HG03520 (cell line): ENCODE results near the gene PSMA8.
"Not testable (repeated sequence)": the region's sequence is repeated elsewhere in the genome, so short reads cannot be mapped to it uniquely, and the experiment has no call there.

Source experiments
- ATAC-seq: cut with Tn5 transposase; IDR thresholded peaks from one replicate; pipeline ENCODE4 v1.9.1; 2021; ENCODE audit warnings: mild to moderate bottlenecking, moderate library complexity; ENCODE audit not compliant: unreplicated experiment

Gene PSMA8

DNA sequence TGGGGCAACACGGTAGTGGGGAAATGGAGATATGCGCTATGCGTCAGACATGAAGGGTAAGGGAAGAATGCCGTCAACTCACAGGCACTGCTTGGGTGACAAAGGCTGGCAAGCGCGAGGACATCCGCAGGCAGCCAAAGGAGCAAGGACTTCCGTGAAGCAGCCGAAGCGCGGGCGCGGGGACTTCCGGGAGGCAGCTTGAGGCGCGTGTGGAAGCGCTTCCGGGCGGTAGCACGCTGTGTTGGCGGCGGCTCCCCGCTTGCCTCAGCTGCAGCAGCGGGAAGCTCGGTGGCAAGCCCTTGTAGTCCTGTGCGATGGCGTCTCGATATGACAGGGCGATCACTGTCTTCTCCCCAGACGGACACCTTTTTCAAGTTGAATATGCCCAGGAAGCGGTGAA lies at the start of gene PSMA8:
Gene PSMA8, plus strand, starts transcription at position 218 of the 400 bp plus-strand sequence. Its CDS starts 97 bp downstream, at position 315.
- ATAC-seq = no peak

DNA sequence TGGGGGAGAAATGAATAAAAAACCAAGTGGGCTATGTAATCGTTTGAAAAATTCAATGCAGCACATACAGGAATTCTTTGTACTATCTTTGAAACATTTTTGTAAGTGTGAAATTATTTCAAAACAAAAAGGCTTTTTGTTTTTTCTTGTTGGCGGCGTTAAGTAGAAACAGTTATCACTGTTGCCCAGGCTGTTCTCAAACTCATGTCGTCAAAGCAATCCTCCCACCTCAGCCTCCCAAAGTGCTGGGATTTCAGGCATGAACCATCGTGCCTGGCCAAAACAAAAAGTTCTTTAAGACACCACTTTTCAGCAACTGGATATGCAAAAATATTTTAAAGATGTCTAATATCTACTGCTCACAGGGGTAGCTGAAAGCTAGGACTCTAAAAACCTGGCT lies 48.6 kb upstream of the PSMA8 start:
- no peak for ATAC-seq

DNA sequence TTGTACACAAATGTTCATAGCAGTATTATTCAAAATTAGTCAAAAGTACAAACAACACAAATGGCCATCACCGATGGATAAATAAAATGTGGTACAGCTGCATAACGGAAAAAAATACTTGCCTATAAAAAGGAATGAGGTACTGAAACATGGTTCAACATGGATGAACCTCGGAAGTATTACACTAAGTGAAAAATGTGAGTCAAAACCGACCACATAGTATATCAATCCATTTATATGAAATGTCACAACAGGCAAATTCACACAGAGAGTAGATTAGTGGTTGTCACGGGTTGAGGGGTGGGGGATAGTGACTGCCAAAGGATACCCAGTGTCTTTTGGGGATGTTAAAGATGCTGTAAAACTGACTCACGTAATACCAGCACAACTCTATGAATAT lies 46.7 kb upstream of the PSMA8 start:
- no peak for ATAC-seq

DNA sequence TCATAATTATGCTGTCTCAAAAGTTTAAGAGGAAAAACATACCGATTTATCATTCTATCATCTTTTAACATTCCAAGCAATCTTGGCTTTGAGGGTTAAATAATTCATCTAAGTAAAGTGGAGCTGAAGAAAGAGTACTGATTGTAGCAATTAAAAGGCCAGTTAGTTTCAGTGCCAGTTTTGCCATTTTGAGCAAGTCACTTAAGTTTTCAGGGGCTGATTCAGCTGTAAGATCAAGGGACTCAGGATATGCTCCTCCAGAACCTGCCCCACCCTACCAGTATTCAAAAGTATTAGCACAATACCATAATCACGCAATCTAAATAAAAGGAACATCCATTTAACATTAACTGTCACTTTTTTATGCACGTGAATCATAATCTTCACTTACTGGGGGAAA lies 45.2 kb upstream of the PSMA8 start:
- no peak for ATAC-seq

DNA sequence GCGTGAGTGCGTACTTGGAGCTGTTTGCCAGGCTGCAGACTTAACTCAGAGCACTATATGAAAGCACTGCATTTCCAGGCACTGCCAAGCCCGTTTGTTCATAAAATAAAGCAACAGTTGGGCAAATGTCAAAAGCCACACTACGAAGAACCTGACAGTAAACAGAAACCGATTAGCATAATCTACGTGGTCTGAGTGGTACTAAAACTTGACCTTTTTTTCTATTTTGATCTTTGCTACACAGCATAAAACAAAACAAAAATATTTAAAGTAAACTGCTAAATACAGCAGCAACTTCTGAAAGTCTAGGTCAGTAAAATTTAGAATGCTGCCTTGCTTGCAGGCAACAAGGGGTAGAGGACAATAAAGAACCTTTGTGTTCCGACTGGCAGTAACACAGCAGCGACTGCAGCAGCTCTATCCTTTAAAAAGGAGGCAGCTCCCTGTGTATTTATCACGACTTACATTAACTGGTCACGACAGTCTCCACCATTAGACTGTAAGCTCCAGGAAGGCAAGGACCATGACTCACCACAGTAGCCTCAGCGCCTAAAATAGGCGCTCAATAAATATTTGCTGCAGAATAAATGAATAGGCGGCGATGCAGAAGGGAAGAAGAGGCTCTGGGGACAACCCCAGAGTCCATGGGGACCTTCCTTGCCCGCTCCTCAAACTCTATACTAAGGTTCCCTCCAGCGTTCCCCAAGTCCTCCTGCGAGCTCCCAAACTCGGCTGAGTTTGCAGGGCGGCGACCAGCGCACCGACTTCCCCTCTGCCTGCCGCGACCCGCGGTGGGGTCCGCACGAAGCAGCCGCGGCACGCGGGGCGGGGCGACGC lies 44.2 kb upstream of the PSMA8 start:
- ATAC-seq = peak; percentile 8

DNA sequence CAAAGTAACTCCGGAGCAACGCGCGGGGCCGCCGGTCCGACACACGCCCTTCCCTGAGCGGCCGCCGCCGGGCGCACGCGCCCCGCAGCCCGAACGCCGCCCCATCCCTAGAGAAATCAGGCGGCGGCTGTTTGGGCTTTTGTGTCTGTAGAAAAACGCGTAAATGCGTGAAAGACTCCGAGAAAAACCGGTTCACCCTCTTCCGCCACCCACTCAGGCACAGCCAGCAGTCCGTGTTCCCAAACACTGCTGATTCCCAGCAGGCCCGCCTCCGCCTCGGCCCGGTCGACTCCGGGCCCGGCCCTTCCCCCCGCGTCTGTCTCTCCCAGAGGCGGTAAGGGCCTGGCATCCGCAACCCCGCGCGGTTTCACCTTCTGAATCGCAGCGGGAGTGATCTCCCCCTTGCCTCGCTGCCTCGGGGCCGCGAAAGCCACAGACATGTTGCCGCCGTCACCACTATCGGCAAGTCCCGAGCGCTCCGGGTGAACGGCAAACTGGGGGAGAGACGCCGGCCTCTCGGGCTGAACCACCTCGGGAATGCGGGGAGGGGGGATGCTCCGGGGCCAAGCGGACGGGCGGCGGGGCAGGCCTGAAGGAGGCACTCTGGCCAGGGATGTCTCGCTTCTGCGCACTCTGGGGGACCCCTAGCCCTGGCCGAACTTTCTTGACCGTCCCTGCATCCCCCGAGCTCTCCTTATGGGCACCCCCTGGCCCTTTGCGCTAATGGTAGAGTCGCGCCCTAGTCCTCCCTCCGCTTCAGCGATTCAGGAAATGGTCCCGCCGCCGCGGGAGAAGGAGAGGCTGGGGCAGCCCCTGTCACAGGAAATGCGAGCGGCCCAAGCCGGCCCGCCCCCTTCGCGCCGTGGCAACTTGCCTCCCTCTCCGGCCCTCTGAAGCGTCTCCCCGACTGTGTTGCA lies 43.3 kb upstream of the PSMA8 start, which contains the start of gene SS18:
Gene SS18, minus strand, starts transcription at position 484 of the 917 bp plus-strand sequence. Its CDS starts 44 bp downstream, at position 440.
- ATAC-seq = peak; percentile 76

DNA sequence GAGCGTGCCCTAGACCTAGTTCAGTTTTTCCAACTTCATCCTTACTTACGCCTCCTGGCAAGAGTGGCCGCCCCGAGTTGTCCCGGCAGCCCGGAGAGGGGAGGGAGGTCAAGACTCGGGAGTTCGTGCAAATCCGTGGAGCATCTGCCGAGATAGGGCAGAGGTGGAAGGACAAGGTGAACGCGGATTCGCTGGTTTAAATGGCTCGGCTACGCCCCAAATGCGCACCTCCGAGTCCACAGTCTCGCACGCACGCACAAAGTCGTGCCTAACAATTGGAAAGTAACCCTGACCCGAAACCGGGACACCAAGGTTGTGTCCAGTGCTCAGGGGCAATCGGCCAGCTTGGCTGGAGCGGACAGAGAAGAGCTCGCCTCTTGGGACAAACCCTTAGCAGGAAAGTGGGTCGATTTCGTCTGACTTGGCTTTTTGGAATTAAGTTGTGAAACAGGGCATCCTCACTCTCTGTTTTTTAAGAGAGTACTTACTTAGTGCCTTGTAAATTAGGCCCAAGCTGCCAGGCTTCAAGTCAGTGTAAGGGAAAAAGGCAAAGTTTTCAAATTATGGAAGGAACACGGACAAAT lies 42.5 kb upstream of the PSMA8 start:
- ATAC-seq = peak; percentile 38

DNA sequence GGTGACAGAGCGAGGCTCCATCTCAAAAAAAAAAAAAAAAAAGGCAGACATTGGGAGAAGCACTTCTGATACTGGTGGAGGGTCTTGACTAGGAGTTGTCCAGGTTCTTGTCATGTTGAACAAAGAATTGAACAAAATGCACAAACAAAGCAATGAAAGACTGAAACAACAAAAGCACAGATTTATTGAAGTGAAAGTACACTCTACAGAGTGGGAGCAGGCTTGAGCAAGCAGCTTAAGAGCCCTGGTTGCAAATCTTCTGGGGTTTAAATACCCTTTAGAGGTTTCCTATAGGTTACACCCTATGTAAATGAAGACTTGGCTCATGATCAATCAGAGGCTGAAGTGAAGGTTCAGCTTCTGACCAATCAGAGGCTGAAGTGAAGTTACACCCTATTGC lies 36.8 kb upstream of the PSMA8 start:
- ATAC-seq = no peak

DNA sequence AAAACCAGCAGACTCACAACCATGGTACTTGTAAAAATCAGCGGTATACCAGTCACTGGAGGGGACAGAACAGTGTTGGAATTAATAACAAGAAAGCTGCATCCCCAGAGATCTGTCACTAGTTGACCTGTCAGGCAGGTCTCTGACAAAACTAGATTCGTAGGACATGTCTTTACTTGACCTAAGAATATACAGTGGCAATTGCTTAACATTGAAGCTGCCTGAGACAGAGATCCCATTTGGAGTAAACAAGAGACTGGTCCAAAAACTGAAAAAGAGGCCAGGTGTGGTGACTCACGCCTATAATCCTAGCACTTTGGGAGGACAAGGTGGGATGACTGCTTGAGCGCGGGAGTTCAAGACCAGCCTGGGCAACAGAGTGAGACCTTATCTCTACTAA lies 36.1 kb upstream of the PSMA8 start:
- ATAC-seq = no peak

DNA sequence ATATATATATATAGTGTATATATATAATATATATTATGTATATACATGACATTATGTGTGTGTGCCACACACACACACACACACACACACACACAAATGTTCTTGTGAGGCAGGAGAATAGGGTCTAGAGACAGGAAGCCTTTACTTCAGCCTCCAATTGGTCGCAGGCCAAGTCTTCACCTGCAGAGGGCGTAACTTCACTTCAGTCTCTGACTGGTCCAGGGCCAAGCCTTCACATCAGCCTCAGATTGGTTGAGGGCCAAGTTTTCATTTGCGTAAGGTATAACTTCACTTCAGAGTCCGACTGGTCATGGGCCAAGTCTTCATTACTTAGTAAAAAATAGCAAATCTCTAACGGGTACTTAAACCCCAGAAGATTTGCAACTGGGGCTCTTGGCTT lies 30.1 kb upstream of the PSMA8 start:
- no peak for ATAC-seq

DNA sequence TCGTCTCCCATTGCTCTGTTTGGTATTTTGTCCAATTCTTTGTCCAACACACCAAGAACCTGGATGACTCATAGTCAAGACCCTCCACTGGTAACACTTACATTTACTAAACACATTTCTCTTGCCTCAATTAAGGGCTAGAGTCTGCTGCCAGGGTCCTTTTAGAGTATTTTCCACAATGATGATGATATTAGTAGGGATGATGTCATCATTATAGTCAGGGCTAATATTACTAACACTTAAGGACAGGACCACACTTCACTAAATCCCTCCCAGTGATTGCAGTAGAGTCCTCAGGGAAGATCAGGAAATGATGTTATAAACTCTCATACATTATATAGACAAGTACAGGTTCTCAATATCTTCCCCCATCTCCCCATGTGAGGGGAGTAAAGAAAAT lies 29.6 kb upstream of the PSMA8 start:
- ATAC-seq = no peak

DNA sequence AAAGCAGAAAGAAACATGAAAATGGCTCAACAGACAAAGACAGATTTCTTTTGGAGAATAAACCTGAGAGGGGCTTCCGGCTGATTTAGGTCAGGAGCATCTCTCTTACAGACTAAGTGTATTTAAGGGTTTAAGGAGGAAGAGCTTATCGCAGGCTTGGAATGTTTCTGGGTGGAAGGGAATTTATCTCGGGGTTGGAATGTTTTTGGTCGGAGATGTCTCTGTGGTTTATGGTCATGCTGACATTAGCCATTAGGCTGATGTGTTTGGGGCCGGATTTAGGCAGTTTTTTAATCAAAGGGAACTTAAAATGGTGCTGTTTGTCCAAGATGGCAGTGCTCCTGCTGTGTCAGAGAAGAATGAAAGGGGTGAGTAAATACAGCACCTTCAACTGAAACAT lies 14.4 kb upstream of the PSMA8 start:
- no peak for ATAC-seq

DNA sequence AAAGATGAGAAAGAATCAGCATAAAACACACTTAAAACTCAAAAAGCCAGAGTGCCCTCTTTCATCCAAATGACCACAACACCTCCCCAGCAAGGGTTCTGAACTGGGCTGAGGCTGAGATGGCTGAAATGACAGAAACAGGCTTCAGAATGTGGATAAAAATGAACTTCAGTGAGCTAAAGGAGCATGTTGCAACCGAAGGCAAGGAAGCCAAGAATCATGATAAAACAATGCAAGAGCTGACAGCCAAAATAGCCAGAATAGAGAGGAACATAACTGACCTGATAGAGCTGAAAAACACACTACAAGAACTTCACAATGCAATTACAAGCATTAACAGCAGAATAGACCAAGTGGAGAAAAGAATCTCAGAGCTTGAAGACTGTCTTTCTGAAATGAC lies 12.2 kb upstream of the PSMA8 start:
- no peak for ATAC-seq

DNA sequence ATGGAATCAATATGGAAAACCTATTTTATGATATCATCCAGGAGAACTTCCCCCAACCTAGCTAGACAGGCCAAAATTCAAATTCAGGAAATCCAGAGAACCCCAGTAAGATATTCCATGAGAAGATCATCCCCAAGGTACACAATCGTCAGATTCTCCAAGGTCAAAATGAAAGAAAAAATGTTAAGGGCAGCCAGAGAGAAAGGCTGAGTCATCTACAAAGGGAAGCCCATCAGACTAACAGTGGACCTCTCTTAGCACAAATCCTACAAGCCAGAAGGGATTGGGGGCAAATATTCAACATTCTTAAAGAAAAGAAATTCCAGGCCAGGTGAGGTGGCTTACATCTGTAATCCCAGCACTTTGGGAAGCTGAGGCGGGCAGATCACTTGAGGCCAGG lies 11.7 kb upstream of the PSMA8 start:
- ATAC-seq = not testable (repeated sequence)

DNA sequence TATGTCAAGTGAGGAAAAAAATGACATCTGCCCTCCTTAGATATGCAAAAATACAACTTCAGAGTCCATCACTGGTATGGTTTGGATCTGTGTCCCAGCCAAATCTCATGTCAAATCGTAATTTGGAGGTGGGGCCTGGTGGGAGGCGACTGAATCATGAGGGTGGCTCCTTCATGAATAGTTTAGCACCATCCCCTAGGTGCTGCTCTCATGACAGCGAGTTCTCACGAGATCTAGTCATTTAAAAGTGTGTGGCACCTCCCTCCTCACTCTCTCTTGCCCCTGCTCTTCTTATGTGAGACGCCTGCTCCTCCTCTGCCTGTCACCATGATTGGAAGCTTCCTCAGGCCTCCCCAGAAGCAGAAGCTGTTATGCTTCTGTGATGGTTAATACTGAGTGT lies 5.9 kb upstream of the PSMA8 start:
- ATAC-seq = no peak

DNA sequence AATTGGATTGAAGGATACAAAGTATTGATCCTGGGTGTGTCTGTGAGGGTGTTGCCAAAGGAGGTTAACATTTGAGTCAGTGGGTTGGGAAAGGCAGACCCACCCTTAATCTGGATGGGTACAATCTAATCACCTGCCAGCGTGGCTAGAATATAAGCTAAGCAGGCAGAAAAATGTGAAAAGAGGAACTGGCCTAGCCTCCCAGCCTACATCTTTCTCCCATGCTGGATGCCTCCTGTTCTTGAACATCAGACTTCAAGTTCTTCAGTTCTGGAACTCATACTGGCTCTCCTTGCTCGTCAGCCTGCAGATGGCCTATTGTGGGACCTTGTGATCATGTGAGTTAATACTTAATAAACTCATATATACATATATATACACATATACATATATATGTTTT lies 5.5 kb upstream of the PSMA8 start:
- ATAC-seq = not testable (repeated sequence)

DNA sequence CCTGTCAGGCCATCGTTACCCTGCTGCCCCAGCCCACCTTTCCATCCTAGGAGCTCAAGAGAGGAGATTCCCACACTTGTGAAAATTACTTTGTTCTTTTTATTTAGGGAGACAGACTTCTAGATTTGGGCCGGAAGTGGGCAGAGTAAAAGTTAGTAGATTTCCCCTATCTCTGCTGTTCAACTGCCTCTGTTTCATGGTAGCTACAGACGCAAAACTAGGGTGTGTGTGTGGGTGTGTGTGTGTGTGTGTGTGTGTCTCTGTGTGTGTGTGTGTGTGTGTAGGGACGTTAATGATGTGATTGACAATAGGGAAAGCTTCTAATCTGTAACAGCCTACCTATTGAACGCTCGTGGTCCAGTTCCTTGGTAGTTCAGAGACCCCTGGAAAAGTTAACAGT lies 438 bp downstream of the PSMA8 start:
- ATAC-seq = no peak

DNA sequence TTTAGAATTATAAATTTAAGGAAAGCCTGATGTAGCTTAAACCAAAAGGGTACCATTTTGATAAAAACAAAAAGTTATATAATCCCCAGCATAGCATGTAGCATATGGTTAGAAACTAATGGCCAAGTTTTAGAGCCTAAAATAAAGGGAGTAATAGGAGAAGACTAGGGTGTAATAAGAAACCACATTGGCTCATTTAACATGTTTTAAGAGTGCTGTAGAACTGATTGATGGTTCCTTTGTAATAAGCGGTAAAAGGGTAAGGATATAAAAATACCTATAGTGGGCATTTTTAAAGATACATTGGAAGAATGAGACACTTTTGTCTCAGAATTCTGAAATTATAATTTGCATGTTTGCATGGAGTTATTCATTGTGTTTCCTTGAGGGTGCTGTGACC lies 1.9 kb downstream of the PSMA8 start:
- ATAC-seq = no peak

DNA sequence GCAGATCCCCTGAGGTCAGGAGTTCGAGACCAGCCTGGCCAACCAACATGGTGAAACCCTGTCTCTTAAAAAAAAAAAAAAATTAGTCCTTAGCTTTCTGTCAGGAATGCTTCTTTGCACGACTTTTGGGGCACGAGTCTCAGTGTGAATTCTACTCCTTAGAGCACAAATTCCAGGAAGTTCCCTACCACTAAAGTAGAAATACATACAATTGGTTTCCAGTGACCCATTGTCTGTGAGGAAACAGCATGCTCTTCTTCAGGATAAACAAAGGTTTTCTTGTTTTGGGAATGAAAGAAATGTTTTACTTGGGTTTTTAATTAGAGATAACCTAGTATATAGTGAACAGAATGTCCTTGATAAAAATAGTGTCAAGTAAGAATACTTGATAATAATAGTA lies 23.7 kb downstream of the PSMA8 start:
- no peak for ATAC-seq

DNA sequence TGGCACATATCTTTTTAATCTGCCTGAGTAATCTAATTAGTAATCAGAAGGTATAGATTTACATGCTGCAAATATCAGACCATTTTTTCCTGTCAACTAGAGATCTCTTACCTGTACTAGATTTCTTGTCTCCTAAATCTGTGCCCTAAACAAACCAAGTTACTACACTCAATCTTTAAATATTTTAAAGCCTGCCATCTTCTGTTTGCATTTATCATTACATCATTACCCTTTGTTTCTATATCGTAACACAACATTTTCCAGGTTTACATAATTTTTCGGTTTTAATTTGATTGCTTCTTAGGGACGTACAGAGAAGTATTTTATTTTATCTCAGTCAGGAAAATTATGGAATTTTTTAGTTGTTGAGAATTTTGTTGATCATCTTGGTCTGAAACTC lies 25.7 kb downstream of the PSMA8 start:
- no peak for ATAC-seq

DNA sequence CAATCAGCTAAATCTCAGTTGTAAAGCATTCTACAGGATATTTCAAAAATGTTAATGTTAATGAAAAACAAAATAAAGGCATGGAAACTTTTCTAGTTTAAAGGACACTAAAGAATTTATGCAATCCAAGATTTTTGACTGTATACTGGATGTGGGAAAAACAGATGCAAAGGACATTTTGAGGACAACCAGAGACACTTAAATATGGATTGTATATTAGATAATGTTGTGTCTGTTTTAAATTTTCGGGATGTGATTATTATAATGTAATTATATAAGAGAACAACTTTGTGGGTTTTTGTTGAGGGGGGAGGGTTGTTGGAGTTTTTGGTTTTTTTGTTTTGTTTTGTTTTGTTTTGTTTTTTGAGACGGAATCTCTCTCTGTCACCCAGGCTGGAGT lies 30.9 kb downstream of the PSMA8 start:
- ATAC-seq = no peak
